GM13976 (cell line): ENCODE data around the gene HBA1.
"Not testable (repeated sequence)": the region's sequence is repeated elsewhere in the genome, so short reads cannot be mapped to it uniquely, and the experiment has no call there.

Source experiments
- DNase-seq: peaks from one replicate; pipeline ENCODE4 v3.0.0; 2012; ENCODE audit warnings: low spot score
- in situ Hi-C: fragments of 300-500 bp; cut with MboI; formaldehyde crosslinking; loops from one replicate; pipeline ENCODE4 v1.12.0; 2022; ENCODE audit warnings: low sequenced_read_pairs, mixed read lengths, inconsistent platforms; ENCODE audit not compliant: unreplicated experiment
- TF ChIP-seq, protein P1 (sequence below): IDR thresholded peaks from 2 replicates; pipeline ENCODE4 v1.5.1; 2012; ENCODE audit warnings: borderline replicate concordance, mild to moderate bottlenecking; ENCODE audit not compliant: insufficient read depth; ENCODE audit errors: extremely low read depth, missing control alignments, control extremely low read depth

HBA1 gene

GRCh38 chr16:166375-167121 is 9.9 kb upstream of the HBA1 start:
- in situ Hi-C loops = no loop called here
- TF ChIP-seq, protein P1, sequence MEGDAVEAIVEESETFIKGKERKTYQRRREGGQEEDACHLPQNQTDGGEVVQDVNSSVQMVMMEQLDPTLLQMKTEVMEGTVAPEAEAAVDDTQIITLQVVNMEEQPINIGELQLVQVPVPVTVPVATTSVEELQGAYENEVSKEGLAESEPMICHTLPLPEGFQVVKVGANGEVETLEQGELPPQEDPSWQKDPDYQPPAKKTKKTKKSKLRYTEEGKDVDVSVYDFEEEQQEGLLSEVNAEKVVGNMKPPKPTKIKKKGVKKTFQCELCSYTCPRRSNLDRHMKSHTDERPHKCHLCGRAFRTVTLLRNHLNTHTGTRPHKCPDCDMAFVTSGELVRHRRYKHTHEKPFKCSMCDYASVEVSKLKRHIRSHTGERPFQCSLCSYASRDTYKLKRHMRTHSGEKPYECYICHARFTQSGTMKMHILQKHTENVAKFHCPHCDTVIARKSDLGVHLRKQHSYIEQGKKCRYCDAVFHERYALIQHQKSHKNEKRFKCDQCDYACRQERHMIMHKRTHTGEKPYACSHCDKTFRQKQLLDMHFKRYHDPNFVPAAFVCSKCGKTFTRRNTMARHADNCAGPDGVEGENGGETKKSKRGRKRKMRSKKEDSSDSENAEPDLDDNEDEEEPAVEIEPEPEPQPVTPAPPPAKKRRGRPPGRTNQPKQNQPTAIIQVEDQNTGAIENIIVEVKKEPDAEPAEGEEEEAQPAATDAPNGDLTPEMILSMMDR = no peak
- no peak for DNase-seq

GRCh38 chr16:167122-167690 is 9.3 kb upstream of the HBA1 start:
- no peak for DNase-seq
- in situ Hi-C loops = no loop called here
- TF ChIP-seq, protein P1 = no peak

DNA sequence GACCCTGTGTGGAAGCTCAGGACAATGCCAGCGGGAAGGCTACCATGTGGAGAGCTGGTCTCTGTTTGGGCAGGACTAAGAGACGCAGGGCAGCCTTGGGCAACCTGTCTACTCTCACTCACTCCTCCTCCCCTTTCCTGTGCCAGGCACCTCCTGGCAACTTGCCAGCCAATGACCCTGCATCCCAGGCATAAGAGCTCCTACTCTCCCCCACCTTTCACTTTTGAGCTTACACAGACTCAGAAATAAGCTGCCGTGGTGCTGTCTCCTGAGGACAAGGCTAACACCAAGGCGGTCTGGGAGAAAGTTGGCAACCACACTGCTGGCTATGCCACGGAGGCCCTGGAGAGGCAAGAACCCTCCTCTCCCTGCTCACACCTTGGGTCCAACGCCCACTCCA is 8.1 kb upstream of the HBA1 start:
- TF ChIP-seq, protein P1 = no peak
- DNase-seq = no peak
- in situ Hi-C loops = no loop called here

GRCh38 chr16:169014-169413 is 7.5 kb upstream of the HBA1 start:
- TF ChIP-seq, protein P1 = no peak
- in situ Hi-C loops = no loop called here
- no peak for DNase-seq

DNA sequence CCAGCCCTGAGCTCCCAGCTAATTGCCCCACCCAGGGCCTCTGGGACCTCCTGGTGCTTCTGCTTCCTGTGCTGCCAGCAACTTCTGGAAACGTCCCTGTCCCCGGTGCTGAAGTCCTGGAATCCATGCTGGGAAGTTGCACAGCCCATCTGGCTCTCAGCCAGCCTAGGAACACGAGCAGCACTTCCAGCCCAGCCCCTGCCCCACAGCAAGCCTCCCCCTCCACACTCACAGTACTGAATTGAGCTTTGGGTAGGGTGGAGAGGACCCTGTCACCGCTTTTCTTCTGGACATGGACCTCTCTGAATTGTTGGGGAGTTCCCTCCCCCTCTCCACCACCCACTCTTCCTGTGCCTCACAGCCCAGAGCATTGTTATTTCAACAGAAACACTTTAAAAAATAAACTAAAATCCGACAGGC is 6.4 kb upstream of the HBA1 start:
- in situ Hi-C loops, DNase-seq: not testable (repeated sequence)

GRCh38 chr16:170788-171187 is 5.7 kb upstream of the HBA1 start:
- in situ Hi-C loops = no loop called here
- no peak for DNase-seq
- TF ChIP-seq, protein P1 = no peak

- in situ Hi-C loops, DNase-seq: not testable (repeated sequence)
Observed at GRCh38 chr16:172374-172941, 4.0 kb upstream of the HBA1 start, which contains the start of gene HBA2. Gene HBA2, plus strand, starts transcription at chr16:172876. Its CDS starts 37 bp downstream, at chr16:172913.

DNA sequence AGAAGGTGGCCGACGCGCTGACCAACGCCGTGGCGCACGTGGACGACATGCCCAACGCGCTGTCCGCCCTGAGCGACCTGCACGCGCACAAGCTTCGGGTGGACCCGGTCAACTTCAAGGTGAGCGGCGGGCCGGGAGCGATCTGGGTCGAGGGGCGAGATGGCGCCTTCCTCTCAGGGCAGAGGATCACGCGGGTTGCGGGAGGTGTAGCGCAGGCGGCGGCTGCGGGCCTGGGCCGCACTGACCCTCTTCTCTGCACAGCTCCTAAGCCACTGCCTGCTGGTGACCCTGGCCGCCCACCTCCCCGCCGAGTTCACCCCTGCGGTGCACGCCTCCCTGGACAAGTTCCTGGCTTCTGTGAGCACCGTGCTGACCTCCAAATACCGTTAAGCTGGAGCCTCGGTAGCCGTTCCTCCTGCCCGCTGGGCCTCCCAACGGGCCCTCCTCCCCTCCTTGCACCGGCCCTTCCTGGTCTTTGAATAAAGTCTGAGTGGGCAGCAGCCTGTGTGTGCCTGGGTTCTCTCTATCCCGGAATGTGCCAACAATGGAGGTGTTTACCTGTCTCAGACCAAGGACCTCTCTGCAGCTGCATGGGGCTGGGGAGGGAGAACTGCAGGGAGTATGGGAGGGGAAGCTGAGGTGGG is 3.1 kb upstream of the HBA1 start:
- in situ Hi-C loops, DNase-seq: not testable (repeated sequence)

DNA sequence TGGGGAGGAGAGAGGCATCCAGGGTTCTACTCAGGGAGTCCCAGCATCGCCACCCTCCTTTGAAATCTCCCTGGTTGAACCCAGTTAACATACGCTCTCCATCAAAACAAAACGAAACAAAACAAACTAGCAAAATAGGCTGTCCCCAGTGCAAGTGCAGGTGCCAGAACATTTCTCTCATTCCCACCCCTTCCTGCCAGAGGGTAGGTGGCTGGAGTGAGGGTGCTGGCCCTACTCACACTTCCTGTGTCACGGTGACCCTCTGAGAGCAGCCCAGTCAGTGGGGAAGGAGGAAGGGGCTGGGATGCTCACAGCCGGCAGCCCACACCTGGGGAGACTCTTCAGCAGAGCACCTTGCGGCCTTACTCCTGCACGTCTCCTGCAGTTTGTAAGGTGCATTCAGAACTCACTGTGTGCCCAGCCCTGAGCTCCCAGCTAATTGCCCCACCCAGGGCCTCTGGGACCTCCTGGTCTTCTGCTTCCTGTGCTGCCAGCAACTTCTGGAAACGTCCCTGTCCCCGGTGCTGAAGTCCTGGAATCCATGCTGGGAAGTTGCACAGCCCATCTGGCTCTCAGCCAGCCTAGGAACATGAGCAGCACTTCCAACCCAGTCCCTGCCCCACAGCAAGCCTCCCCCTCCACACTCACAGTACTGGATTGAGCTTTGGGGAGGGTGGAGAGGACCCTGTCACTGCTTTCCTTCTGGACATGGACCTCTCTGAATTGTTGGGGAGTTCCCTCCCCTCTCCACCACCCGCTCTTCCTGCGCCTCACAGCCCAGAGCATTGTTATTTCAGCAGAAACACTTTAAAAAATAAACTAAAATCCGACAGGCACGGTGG is 2.3 kb upstream of the HBA1 start:
- in situ Hi-C loops, DNase-seq: not testable (repeated sequence)
